SU-DHL-6 (cell line): Measurements from ENCODE around the gene GNA14.

Experiments used
- H2AFZ ChIP-seq: fragments of 200-600 bp; sonication (generic); 2 replicates; pipeline ENCODE4 v1.6.1; 2014; ENCODE audit warnings: low read depth, mild to moderate bottlenecking, moderate library complexity, mixed read lengths, antibody characterized with exemption, low read length; ENCODE audit not compliant: severe bottlenecking
- H3F3A ChIP-seq: fragments of 200-600 bp; shearing (Covaris generic); 2 replicates; pipeline ENCODE4 v1.6.0; 2016; ENCODE audit warnings: antibody characterized with exemption, mild to moderate bottlenecking; ENCODE audit not compliant: insufficient read depth
- H3K27ac ChIP-seq: fragments of 200-600 bp; sonication (generic); 2 replicates; pipeline ENCODE4 v1.5.1; 2016; ENCODE audit warnings: low read depth, mild to moderate bottlenecking, low read length, moderate library complexity, mixed read lengths
- H3K27me3 ChIP-seq: fragments of 200-600 bp; sonication (generic), shearing (Covaris generic); 2 replicates; pipeline ENCODE4 v1.6.0; 2014; ENCODE audit warnings: mild to moderate bottlenecking, low read length
- H3K36me3 ChIP-seq: fragments of 200-600 bp; sonication (generic); 2 replicates; pipeline ENCODE4 v1.6.1; 2014; ENCODE audit warnings: mild to moderate bottlenecking, low read length, mixed read lengths
- H3K4me2 ChIP-seq: fragments of 300-600, 200-600 bp; shearing (Covaris generic), sonication (generic); 2 replicates; pipeline ENCODE4 v1.6.0; 2014; ENCODE audit warnings: low read length, low read depth, mild to moderate bottlenecking; ENCODE audit not compliant: poor library complexity, severe bottlenecking
- H3K4me3 ChIP-seq: fragments of 200-600 bp; sonication (generic); 2 replicates; pipeline ENCODE4 v1.5.1; 2014; ENCODE audit warnings: antibody characterized with exemption, low read length, mild to moderate bottlenecking, mixed read lengths; ENCODE audit not compliant: insufficient read depth, poor library complexity, severe bottlenecking
- H3K79me2 ChIP-seq: fragments of 200-600 bp; sonication (generic); 2 replicates; pipeline ENCODE4 v1.6.1; 2014; ENCODE audit warnings: mild to moderate bottlenecking, low read length, moderate library complexity; ENCODE audit not compliant: insufficient read depth
- H3K9ac ChIP-seq: fragments of 200-600 bp; sonication (generic); 2 replicates; pipeline ENCODE4 v1.7.0; 2014; ENCODE audit warnings: mild to moderate bottlenecking, low read length
- H3K9me2 ChIP-seq: fragments of 200-600 bp; sonication (generic); replicated peaks from 2 replicates; pipeline ENCODE4 v1.6.1; 2014; ENCODE audit warnings: low read length; ENCODE audit not compliant: insufficient read depth
- H3K9me3 ChIP-seq: fragments of 200-600 bp; sonication (generic); 2 replicates; pipeline ENCODE4 v1.6.1; 2014; ENCODE audit warnings: low read length, mixed read lengths; ENCODE audit not compliant: insufficient read depth
- H4K20me1 ChIP-seq: fragments of 200-600 bp; sonication (generic); 2 replicates; pipeline ENCODE4 v1.6.1; 2014; ENCODE audit warnings: low read depth, mild to moderate bottlenecking, antibody characterized with exemption, low read length, moderate library complexity, mixed read lengths
- CTCF ChIP-seq: fragments of 200-600 bp; sonication (generic); IDR thresholded peaks from one replicate; pipeline ENCODE4 v1.5.1; 2017; ENCODE audit warnings: antibody characterized with exemption, mild to moderate bottlenecking, low read length, moderate library complexity; ENCODE audit not compliant: insufficient read depth, poor library complexity, severe bottlenecking
- EZH2phosphoT487 ChIP-seq: fragments of 200-600 bp; sonication (generic), shearing (Covaris generic); conservative IDR thresholded peaks from 2 replicates; pipeline ENCODE4 v1.6.1; 2018; ENCODE audit warnings: mild to moderate bottlenecking, antibody characterized with exemption, low read length, moderate library complexity, mixed read lengths

Gene GNA14

GRCh38 chr9:77474936-77475335 lies 173.2 kb downstream of the GNA14 start:
- Histone ChIP-seq H3K27ac (no peak overlapping the region), H2AFZ (no peak overlapping the region), H4K20me1 (no peaks in the 10 kb centered on the region), H3K4me2 (no peak overlapping the region), H3K9me2 (no peaks in the 10 kb centered on the region), H3K27me3 (no peaks in the 10 kb centered on the region), H3K36me3 (no peaks in the 10 kb centered on the region), H3K4me3 (no peak overlapping the region), H3F3A (no peaks in the 10 kb centered on the region), H3K9me3 (no peaks in the 10 kb centered on the region), H3K9ac (no peak overlapping the region), H3K79me2 (no peaks in the 10 kb centered on the region)
- TF ChIP-seq CTCF (no peak), EZH2phosphoT487 (no peak)

GRCh38 chr9:77472646-77473045 lies 175.5 kb downstream of the GNA14 start:
- H3K9me2 ChIP-seq, result no peaks in the 10 kb centered on the region
- H3K9ac ChIP-seq, result no peak overlapping the region
- H3K9me3 ChIP-seq, result no peaks in the 10 kb centered on the region
- H3K27me3 ChIP-seq, result no peaks in the 10 kb centered on the region
- H3K79me2 ChIP-seq, result no peaks in the 10 kb centered on the region
- no peaks in the 10 kb centered on the region for H3K36me3 ChIP-seq
- no peak overlapping the region for H3K4me3 ChIP-seq
- no peak overlapping the region for H3K4me2 ChIP-seq
- no peaks in the 10 kb centered on the region for H4K20me1 ChIP-seq
- TF ChIP-seq CTCF (no peak), EZH2phosphoT487 (no peak)
- H3K27ac ChIP-seq, result no peak overlapping the region
- no peak overlapping the region for H2AFZ ChIP-seq
- H3F3A ChIP-seq, result no peaks in the 10 kb centered on the region

GRCh38 chr9:77471572-77471971 lies 176.6 kb downstream of the GNA14 start:
- H3K79me2 ChIP-seq, result no peaks in the 10 kb centered on the region
- H3F3A ChIP-seq, result no peaks in the 10 kb centered on the region
- no peaks in the 10 kb centered on the region for H3K36me3 ChIP-seq
- no peaks in the 10 kb centered on the region for H3K9me3 ChIP-seq
- no peaks in the 10 kb centered on the region for H3K27me3 ChIP-seq
- TF ChIP-seq CTCF (no peak), EZH2phosphoT487 (no peak)
- H2AFZ ChIP-seq, result no peak overlapping the region
- no peaks in the 10 kb centered on the region for H4K20me1 ChIP-seq
- H3K9ac ChIP-seq, result no peak overlapping the region
- no peak overlapping the region for H3K4me2 ChIP-seq
- no peak overlapping the region for H3K27ac ChIP-seq
- H3K9me2 ChIP-seq, result no peaks in the 10 kb centered on the region
- H3K4me3 ChIP-seq, result no peak overlapping the region
